Astrocyte (in vitro differentiated cells and primary cell): Measurements from ENCODE around the gene SGSM2. TPM values are rescaled to one million over a fixed set of nuclear protein-coding genes. Genes with fewer than 3 reads are reported as not detected.
A peak's percentile ranks its signal among the peaks of the same experiment; 100 is the strongest.

Experiments used
- DNase-seq: peaks from one replicate; pipeline ENCODE4 v3.0.0-alpha.2; 2010; ENCODE audit warnings: low read depth
- FAIRE-seq: peaks from 2 replicates; lab custom pipeline; 2011; peaks lifted over from hg19 to GRCh38; lab: Jason Lieb, UNC
- H2AFZ ChIP-seq: 2 replicates; pipeline ENCODE4 v1.6.0; 2012; ENCODE audit warnings: low read depth, low read length, inconsistent platforms
- H3K27ac ChIP-seq: 2 replicates; pipeline ENCODE4 v1.5.1; 2011; ENCODE audit warnings: low read depth, low read length, inconsistent platforms
- H3K27me3 ChIP-seq: 2 replicates; pipeline ENCODE4 v1.6.0; 2011; ENCODE audit warnings: low read length, inconsistent platforms; ENCODE audit not compliant: insufficient read depth
- H3K36me3 ChIP-seq: 2 replicates; pipeline ENCODE4 v1.5.1; 2011; ENCODE audit warnings: low read length, inconsistent platforms; ENCODE audit not compliant: insufficient read depth
- H3K4me1 ChIP-seq: 2 replicates; pipeline ENCODE4 v1.5.1; 2011; ENCODE audit warnings: low read length, inconsistent platforms; ENCODE audit not compliant: insufficient read depth
- H3K4me2 ChIP-seq: 2 replicates; pipeline ENCODE4 v1.6.0; 2012; ENCODE audit warnings: low read length, inconsistent platforms
- H3K4me3 ChIP-seq: 2 replicates; pipeline ENCODE4 v1.5.1; 2011; ENCODE audit warnings: low read depth, mild to moderate bottlenecking, low read length, inconsistent platforms; ENCODE audit not compliant: insufficient read depth
- H3K79me2 ChIP-seq: 2 replicates; pipeline ENCODE4 v1.6.0; 2012; ENCODE audit warnings: mild to moderate bottlenecking, low read length, inconsistent platforms; ENCODE audit not compliant: insufficient read depth
- H3K9ac ChIP-seq: 2 replicates; pipeline ENCODE4 v1.6.0; 2012; ENCODE audit warnings: mild to moderate bottlenecking, low read length, inconsistent platforms
- H3K9me3 ChIP-seq: 2 replicates; pipeline ENCODE4 v1.5.1; 2012; ENCODE audit warnings: low read depth, mild to moderate bottlenecking, low read length, inconsistent platforms; ENCODE audit not compliant: insufficient read depth
- H4K20me1 ChIP-seq: 2 replicates; pipeline ENCODE4 v1.6.0; 2012; ENCODE audit warnings: low read length, inconsistent platforms; ENCODE audit not compliant: insufficient read depth
- H3K27ac Mint-ChIP-seq: one replicate; pipeline ENCODE4 v1.8.0; 2021; ENCODE audit warnings: mild to moderate bottlenecking, mixed read lengths; ENCODE audit not compliant: unreplicated experiment
- H3K27me3 Mint-ChIP-seq: one replicate; pipeline ENCODE4 v1.8.0; 2021; ENCODE audit warnings: low read depth, mixed read lengths; ENCODE audit not compliant: unreplicated experiment
- H3K36me3 Mint-ChIP-seq: one replicate; pipeline ENCODE4 v1.8.0; 2021; ENCODE audit warnings: low read depth, mixed read lengths; ENCODE audit not compliant: unreplicated experiment
- H3K4me1 Mint-ChIP-seq: one replicate; pipeline ENCODE4 v1.8.0; 2021; ENCODE audit warnings: low read depth, mixed read lengths; ENCODE audit not compliant: unreplicated experiment
- H3K4me3 Mint-ChIP-seq: one replicate; pipeline ENCODE4 v1.8.0; 2021; ENCODE audit warnings: mild to moderate bottlenecking, moderate library complexity, mixed read lengths; ENCODE audit not compliant: unreplicated experiment
- H3K9me3 Mint-ChIP-seq: one replicate; pipeline ENCODE4 v1.8.0; 2021; ENCODE audit warnings: mild to moderate bottlenecking, mixed read lengths; ENCODE audit not compliant: unreplicated experiment
- CTCF ChIP-seq: IDR thresholded peaks from 2 replicates; pipeline ENCODE4 v1.5.1; 2011; ENCODE audit warnings: low read depth, mild to moderate bottlenecking, inconsistent platforms, low read length, moderate library complexity; ENCODE audit not compliant: insufficient read depth
- EZH2 ChIP-seq: IDR thresholded peaks from 2 replicates; pipeline ENCODE4 v1.6.1; 2012; ENCODE audit warnings: mild to moderate bottlenecking, low read length, inconsistent platforms; ENCODE audit not compliant: insufficient read depth
- total RNA-seq: library from RNA; stranded (reverse); gene quantifications from 2 replicates; pipeline ENCODE4 v1.2.1, GENCODE V29; 2021

The SGSM2 gene
- total RNA-seq, 1 donor from 2014 or later, result 62.1 TPM

GRCh38 chr17:2391597-2392251, 54.4 kb downstream of the SGSM2 start:
- Histone ChIP-seq H3K27me3 (no peaks in the 10 kb centered on the region), H4K20me1 (peaks cover 52% of the 10 kb centered on the region), H3K79me2 (peaks cover 60% of the 10 kb centered on the region), H3K36me3 (peaks cover 5% of the 10 kb centered on the region), H2AFZ (no peak overlapping the region), H3K4me2 (peak overlapping the region; percentile 85), H3K27ac (peak overlapping the region; percentile 79), H3K9me3 (no peaks in the 10 kb centered on the region), H3K4me3 (peak overlapping the region; percentile 48), H3K4me1 (peaks cover 39% of the 10 kb centered on the region), H3K9ac (peak overlapping the region; percentile 72)
- DNase-seq, result no peak
- no peaks in the 10 kb centered on the region for H3K9me3 Mint-ChIP-seq
- H3K4me1 Mint-ChIP-seq, result peaks cover 29% of the 10 kb centered on the region
- no peaks in the 10 kb centered on the region for H3K27me3 Mint-ChIP-seq
- peak overlapping the region; percentile 96 for H3K27ac Mint-ChIP-seq
- no peak for TF ChIP-seq EZH2
- TF ChIP-seq CTCF, result no peak
- no peak for FAIRE-seq
- peak overlapping the region; percentile 84 for H3K4me3 Mint-ChIP-seq
- H3K36me3 Mint-ChIP-seq, result peaks cover 8% of the 10 kb centered on the region

- Histone ChIP-seq H3K79me2 (peaks cover 67% of the 10 kb centered on the region), H3K9ac (peak overlapping the region; percentile 98), H3K4me2 (peak overlapping the region; percentile 96), H2AFZ (no peak overlapping the region), H3K4me1 (peaks cover 45% of the 10 kb centered on the region), H4K20me1 (peaks cover 55% of the 10 kb centered on the region), H3K27ac (peak overlapping the region; percentile 98), H3K36me3 (peaks cover 5% of the 10 kb centered on the region), H3K27me3 (no peaks in the 10 kb centered on the region), H3K4me3 (peak overlapping the region; percentile 70), H3K9me3 (no peaks in the 10 kb centered on the region)
- no peaks in the 10 kb centered on the region for H3K27me3 Mint-ChIP-seq
- FAIRE-seq, result no peak
- H3K4me1 Mint-ChIP-seq, result peaks cover 34% of the 10 kb centered on the region
- H3K27ac Mint-ChIP-seq, result peak overlapping the region; percentile 96
- H3K36me3 Mint-ChIP-seq, result peaks cover 8% of the 10 kb centered on the region
- H3K4me3 Mint-ChIP-seq, result peak overlapping the region; percentile 84
- DNase-seq, result peak; percentile 86
- H3K9me3 Mint-ChIP-seq, result no peaks in the 10 kb centered on the region
- TF ChIP-seq EZH2 (no peak), CTCF (no peak)
Observed at GRCh38 chr17:2392252-2393173, 55.2 kb downstream of the SGSM2 start.
